DMS153 treated with DMSO at 0.1 percent for 48 hours (cell line): ENCODE data around the gene SLC2A4.
"Not testable (repeated sequence)": the region's sequence is repeated elsewhere in the genome, so short reads cannot be mapped to it uniquely, and the experiment has no call there.

Source experiments
- DNase-seq: peaks from one replicate; lab custom pipeline; 2025; ENCODE audit not compliant: unreplicated experiment; lab: John Stamatoyannopoulos, UW

The SLC2A4 gene

GRCh38 chr17:7281074-7281952, at the start of gene SLC2A4:
SLC2A4 (plus strand) TSS chr17:7281718; CDS start chr17:7281935, 217 bp downstream.
- DNase-seq: peak; percentile 6

GRCh38 chr17:7232114-7232513, 49.4 kb upstream of the SLC2A4 start:
- no peak for DNase-seq

GRCh38 chr17:7233701-7234082, 47.8 kb upstream of the SLC2A4 start:
- no peak for DNase-seq

DNA sequence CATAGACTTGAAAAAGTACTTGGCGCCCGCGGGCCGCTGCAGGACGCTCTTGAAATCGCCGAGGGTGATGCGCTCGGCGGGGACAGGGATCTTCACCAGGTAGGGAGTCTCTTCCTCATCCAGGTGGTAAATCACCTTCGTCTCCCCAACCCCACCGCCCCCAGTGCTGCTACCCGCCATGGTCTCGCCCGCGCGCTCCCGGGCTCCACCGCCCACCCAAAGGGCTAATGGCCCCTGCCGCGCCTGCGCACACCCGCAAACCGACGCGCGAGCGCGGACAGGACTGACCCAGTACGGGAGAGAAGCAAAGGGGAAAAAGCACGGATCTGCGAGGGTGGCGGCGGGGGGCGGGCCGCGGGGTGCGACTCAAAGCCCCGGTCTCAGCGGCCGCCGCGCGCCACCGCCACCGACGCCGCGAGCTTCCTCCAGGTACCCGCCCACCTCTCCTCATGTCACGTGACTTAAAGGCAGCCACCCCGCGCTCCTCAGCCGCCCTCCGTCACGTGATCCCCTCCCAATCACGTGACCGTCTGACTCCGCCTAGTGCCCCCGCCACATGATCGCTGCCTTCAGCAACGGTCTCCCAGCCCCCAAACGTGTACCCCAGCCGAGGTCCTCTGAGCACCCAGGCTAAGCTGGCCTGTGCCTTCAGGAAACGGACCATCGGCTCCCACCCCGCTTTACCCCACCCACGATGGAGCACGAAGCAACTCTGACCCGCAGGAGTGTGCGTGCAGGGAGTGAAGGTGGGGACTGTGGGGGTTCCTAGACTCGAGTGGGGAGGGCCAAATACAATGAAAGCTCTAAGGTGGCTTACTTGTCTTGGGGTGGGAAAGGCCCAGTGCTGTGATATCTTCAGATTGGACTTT, 47.2 kb upstream of the SLC2A4 start, which contains the start of gene DVL2:
Gene DVL2 (minus strand): TSS at position 435 of the 869 bp plus-strand sequence. CDS start 255 bp downstream, at position 180.
- DNase-seq: peak; percentile 22

DNA sequence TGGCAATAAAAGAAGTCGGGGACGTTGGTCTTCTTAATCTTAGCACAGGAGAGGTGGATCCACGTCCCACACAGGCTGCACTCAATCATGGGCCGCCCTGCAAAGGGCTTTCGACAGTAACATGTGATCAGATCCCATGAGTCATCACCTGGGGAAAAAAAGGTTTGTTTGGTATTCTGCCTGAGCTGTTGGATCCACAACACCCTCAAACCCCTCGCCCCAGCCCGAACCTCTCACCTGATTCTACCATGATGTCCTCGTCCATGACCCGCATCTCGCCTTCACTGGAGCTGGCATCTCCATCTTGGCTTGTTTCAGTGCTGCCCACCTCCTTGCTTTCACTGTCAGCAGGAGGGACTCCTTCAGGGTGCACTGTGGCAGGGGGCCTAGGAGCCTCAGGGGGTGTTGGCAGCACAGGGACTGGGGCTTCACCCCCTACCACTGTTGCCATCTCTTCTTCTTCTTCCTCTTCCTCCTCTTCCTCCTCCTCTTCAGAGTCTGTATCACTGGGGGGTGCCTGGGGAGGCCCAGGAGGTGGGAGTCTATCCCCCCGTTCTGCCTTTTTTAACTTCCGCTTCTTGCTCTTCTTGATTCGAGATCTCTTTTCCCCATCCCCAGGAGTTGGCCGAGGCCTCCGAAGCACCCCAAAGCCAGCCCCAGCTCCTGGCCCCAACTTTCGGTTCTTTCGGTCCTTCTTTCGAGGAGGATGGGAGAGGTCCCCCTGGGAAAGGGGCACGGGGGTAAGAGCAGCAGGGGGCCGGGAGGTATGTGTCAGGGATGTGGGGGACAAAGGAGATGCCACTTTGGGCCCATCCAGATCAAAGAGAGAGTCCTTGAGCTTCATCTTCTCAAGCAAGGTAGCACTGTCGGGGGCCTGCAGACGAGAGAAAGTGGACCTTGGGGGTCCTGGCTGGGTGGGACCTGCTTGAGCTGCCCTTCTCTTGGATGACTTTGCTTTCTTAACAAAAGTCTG, 45.5 kb upstream of the SLC2A4 start:
- DNase-seq: no peak

DNA sequence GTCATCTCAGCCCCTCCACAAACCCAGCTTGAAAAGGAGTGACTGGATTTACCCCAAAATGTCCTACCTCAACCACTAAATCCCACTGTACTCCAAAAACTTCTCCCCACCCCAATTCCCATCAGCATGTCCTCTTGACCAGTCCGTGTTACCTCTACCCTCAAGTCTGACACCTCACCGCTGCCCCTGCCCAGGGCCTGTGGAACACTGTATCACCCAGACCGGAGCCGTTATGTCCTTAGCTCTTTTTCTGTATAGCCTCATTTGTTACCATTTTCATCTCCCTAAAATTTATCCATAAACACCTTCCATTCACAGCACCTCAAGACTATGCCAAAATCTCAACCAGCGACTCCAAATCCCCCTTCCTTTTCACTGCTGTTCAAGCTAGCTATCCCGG, 44.7 kb upstream of the SLC2A4 start:
- DNase-seq: no peak

DNA sequence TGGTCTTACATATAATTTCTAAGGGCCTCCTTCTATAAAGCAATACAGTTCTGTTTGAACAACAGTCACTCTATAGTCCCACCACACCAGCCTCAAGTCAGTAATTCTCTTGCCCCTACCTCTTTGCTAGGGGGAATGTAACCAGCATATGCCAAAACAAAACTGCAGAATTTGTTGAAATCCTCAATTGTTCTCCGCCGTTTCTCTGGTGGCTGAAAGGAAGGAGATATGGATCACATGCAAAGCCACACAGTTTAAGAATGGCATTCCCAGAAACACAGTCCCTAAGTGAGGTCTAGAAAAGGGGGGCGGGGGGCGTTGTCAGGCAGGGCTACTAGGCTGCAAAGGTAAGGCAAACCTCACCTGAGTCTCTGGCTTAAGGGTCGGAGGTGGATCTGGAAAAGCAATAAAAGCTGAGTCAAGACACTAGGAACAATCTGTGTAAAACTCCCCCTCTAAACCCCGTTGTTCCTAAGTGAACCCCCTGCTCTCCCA, 44.2 kb upstream of the SLC2A4 start:
- no peak for DNase-seq

GRCh38 chr17:7237761-7238419, 43.6 kb upstream of the SLC2A4 start:
- DNase-seq: no peak

- DNase-seq: no peak
These were observed 43.0 kb upstream of the SLC2A4 start for GRCh38 chr17:7238420-7239090.

DNA sequence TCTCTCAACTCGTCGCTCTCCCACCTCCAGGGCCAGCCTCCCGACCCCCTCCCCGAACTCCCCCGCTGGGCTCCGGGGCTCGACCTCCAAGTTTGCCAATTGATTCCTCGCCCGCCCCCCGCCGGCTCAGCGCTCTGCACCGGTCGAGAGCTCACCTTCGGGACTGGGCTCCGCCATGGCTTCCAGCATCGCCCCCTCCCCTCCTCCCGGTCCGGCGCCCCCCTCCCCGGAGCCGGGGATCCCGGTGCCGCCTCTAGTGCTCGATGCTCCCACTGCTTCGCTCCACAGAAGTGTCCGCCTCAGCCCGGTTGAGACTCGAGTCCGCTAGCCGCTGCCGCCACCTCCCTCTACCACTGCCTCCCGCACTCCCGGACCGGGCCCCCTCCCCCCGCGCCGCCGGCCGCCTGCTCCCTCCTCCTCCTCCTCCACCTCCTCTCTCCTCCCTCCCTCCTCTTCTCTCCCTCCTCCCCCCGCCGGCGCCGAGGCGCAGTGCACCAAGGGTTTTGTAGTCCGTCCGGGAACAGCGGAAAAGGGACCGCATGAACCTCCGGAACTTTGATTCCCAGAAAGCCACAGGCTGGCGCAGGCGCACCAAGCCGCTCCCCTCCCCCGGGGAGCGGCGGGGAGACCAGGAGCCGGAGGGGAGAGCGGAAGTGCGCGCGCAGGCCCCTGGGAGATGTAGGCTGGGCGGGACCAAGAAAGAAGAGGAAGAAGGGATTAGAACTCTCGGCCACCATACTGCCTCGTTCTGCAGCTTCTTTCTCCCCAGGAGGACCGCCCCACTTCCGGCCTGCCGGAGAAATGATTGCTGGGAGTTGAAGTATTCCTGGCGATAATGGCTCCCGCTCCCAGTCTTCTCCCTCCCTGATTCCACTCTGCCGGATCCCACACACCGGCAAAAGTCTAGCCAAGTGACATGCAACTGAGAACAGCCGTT, 42.2 kb upstream of the SLC2A4 start, which contains the start of gene PHF23:
Gene PHF23 (minus strand): TSS at position 367 of the 937 bp plus-strand sequence. CDS start 178 bp downstream, at position 189.
- peak; percentile 80 for DNase-seq

GRCh38 chr17:7240375-7240774, 41.1 kb upstream of the SLC2A4 start:
- DNase-seq: no peak

DNA sequence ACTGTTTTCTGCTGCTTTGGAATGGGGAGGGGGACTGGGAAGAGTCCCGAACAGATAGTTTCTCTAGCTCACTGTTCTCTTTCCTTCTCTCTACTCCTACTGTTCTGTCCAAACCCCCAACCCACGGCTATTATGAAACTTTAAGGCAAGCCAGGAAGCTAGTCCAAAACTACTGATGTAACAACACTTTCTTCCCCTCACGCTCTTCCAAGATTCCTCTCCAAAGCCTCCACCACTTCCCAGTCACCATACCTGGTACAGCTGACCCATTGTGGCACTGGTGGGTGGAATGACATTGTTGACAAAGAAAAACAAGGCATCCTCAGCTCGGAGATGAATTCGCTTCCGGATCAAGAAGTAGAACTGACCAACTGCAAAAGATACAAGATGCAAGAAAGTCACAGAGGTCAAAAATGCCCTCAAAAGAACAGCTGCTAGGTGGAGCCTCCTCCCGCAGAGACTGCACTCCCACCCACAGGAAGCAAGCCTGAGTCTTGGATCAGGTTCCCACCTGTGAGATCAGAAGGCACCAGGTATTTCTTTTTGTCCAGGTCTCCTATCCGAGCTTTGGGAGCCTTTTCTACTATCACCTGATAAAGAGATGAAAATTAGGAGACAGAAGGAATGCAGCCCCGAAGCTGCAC, 40.3 kb upstream of the SLC2A4 start:
- DNase-seq: no peak

- peak; percentile 48 for DNase-seq
These were observed 39.5 kb upstream of the SLC2A4 start, which contains the start of gene GABARAP for GRCh38 chr17:7241783-7242716. GABARAP (minus strand) TSS chr17:7242449; CDS start chr17:7242330, 119 bp downstream.

DNA sequence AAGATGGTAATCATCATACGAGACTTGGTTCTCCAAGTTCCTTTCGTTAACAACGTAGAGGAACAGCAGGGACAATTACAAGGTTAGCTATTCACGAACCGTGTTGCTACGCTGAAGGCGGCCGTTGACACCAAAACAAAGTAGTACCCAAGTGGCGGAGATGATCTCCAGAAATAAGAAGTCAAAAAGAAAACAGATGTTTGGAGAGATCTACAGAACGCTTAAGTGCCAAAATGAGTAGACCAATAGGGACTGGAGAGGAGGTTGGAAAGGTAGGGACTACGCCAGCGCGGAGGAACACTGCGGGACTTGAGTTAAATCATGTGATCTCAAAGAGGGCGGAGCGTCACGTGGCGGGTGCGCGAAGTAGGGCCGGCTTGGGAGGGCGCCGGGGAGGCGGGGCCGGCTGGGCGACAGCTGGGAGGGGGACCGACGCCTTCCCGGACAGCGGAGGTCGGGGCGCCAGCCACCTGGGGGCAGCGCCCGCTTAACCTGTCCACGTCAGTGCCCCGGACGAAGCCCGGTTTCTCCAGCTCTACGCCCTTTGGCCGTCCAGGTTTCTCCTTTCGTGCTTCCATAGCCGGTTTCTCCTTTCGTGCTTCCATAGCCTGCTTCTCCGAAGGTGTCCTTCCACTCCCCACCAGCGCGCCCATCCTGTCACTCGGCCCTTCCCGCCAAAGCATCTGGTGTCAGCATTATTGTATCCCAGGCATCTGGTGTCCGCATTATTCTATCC, 38.6 kb upstream of the SLC2A4 start:
- DNase-seq: peak; percentile 47

- no peak for DNase-seq
These were observed 38.1 kb upstream of the SLC2A4 start for GRCh38 chr17:7243453-7243729.

DNA sequence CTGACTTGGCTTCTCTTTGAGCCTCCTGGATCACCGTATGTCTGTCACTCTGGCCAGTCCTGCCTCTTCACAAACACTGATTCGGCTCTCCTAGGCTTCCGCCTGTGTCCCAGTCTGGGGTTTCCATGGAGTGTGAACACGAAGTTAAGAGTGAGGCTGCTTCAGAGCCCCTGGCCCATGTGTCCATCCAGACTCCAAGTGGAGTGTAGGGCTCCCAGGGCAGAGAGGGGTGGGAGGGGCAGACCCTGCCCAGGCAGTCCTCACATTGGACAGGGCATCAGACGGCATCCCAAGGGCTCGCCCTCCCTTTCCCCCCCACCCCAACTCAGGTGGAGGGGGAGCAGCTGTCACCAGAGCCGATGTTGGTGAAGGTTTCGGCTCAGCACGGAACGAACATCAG, 37.7 kb upstream of the SLC2A4 start:
- DNase-seq: not testable (repeated sequence)
